IMR-90 (cell line): ENCODE data around the gene ARID5A. TPM values are rescaled to one million over a fixed set of nuclear protein-coding genes. Genes with fewer than 3 reads are reported as not detected.

ENCODE experiments used
- ATAC-seq: fragments of 200-7000 bp; cut with Tn5 transposase; 2 replicates; pipeline ENCODE4 v1.9.1; 2020; ENCODE audit warnings: low read depth, mild to moderate bottlenecking, moderate library complexity
- BruUV-seq: library from RNA; stranded (reverse); fragments of 400-500 nt; replicated peaks from 2 replicates; lab custom pipeline; 2021; lab: Mats Ljungman, UMichigan
- CTCF ChIA-PET: fragments of 300-600 bp; formaldehyde crosslinking; extraction: SDS; loops from one replicate; lab custom pipeline; 2021; ENCODE audit warnings: antibody characterized with exemption; lab: Yijun Ruan, JAX
- POLR2A ChIA-PET: fragments of 300-600 bp; sonication (Branson Sonifier 250); formaldehyde crosslinking; loops from one replicate; lab custom pipeline; 2022; ENCODE audit warnings: antibody characterized with exemption; ENCODE audit not compliant: unreplicated experiment; lab: Charles Lee
- DNase-seq: peaks from one replicate; pipeline ENCODE4 v3.0.0; 2013
- H2AFZ ChIP-seq: replicated peaks from 2 replicates; pipeline ENCODE3; 2013; ENCODE audit warnings: low read length, mild to moderate bottlenecking; ENCODE audit not compliant: poor library complexity
- H2AK5ac ChIP-seq: 2 replicates; pipeline ENCODE4 v1.6.1; 2013; ENCODE audit warnings: low read depth, low read length, inconsistent platforms
- H2AK9ac ChIP-seq: replicated peaks from 2 replicates; pipeline ENCODE3; 2013; ENCODE audit warnings: mild to moderate bottlenecking, low read depth, low read length, moderate library complexity; ENCODE audit not compliant: poor library complexity
- H2BK120ac ChIP-seq: 2 replicates; pipeline ENCODE4 v1.6.1; 2013; ENCODE audit warnings: low read depth, low read length, inconsistent platforms
- H2BK15ac ChIP-seq: 3 replicates; pipeline ENCODE4 v1.6.1; 2013; ENCODE audit warnings: low read depth, low read length, inconsistent platforms
- H2BK20ac ChIP-seq: 2 replicates; pipeline ENCODE4 v1.6.1; 2013; ENCODE audit warnings: low read depth, mild to moderate bottlenecking, inconsistent platforms, low read length, moderate library complexity
- H2BK5ac ChIP-seq: 2 replicates; pipeline ENCODE4 v1.6.1; 2013; ENCODE audit warnings: mild to moderate bottlenecking, low read depth, low read length, inconsistent platforms; ENCODE audit not compliant: poor library complexity, severe bottlenecking
- H3K14ac ChIP-seq: replicated peaks from 2 replicates; pipeline ENCODE4 v1.6.1; 2013; ENCODE audit warnings: low read depth, low read length, inconsistent platforms
- H3K18ac ChIP-seq: 2 replicates; pipeline ENCODE4 v1.6.1; 2013; ENCODE audit warnings: low read depth, low read length, control low read depth
- H3K23ac ChIP-seq: 2 replicates; pipeline ENCODE4 v1.6.1; 2013; ENCODE audit warnings: low read depth, low read length, inconsistent platforms
- H3K27ac ChIP-seq: 2 replicates; pipeline ENCODE4 v1.5.1; 2013; ENCODE audit warnings: mild to moderate bottlenecking, control low read depth, low read length; ENCODE audit not compliant: insufficient read depth
- H3K27me3 ChIP-seq: 2 replicates; pipeline ENCODE4 v1.6.1; 2013; ENCODE audit warnings: low read length; ENCODE audit not compliant: control insufficient read depth, insufficient read depth
- H3K36me3 ChIP-seq: 2 replicates; pipeline ENCODE4 v1.6.1; 2013; ENCODE audit warnings: low read length, mixed read lengths; ENCODE audit not compliant: control insufficient read depth, insufficient read depth
- H3K4ac ChIP-seq: 2 replicates; pipeline ENCODE4 v1.6.1; 2013; ENCODE audit warnings: low read depth, low read length, inconsistent platforms
- H3K4me1 ChIP-seq: 2 replicates; pipeline ENCODE4 v1.6.1; 2013; ENCODE audit warnings: low read length, mixed read lengths; ENCODE audit not compliant: control insufficient read depth, insufficient read depth
- H3K4me2 ChIP-seq: 2 replicates; pipeline ENCODE4 v1.6.1; 2013; ENCODE audit warnings: low read depth, mild to moderate bottlenecking, control low read depth, low read length, moderate library complexity
- H3K4me3 ChIP-seq: 2 replicates; pipeline ENCODE4 v1.5.1; 2013; ENCODE audit warnings: low read depth, mild to moderate bottlenecking, control low read depth, low read length, moderate library complexity; ENCODE audit not compliant: insufficient read depth
- H3K56ac ChIP-seq: 2 replicates; pipeline ENCODE4 v1.6.1; 2013; ENCODE audit warnings: low read length, inconsistent platforms; ENCODE audit not compliant: insufficient read depth; ENCODE audit errors: extremely low read depth
- H3K79me1 ChIP-seq, 2 experiments: 2 replicates each; pipeline ENCODE4 v1.6.1; 2013; ENCODE audit warnings: low read length in 2 of 2, inconsistent platforms in 1 of 2, low read depth in 1 of 2
- H3K9ac ChIP-seq: 2 replicates; pipeline ENCODE4 v1.6.1; 2013; ENCODE audit warnings: low read depth, low read length, control low read depth
- H3K9me1 ChIP-seq: 2 replicates; pipeline ENCODE4 v1.6.1; 2013; ENCODE audit warnings: low read length, inconsistent platforms; ENCODE audit not compliant: insufficient read depth
- H3K9me3 ChIP-seq: 2 replicates; pipeline ENCODE4 v1.6.1; 2013; ENCODE audit warnings: low read length; ENCODE audit not compliant: control insufficient read depth, insufficient read depth
- H4K20me1 ChIP-seq: 2 replicates; pipeline ENCODE4 v1.6.1; 2013; ENCODE audit warnings: low read length, inconsistent platforms; ENCODE audit not compliant: insufficient read depth
- H4K5ac ChIP-seq: 2 replicates; pipeline ENCODE4 v1.6.1; 2013; ENCODE audit warnings: mild to moderate bottlenecking, low read depth, low read length, control low read depth
- H4K8ac ChIP-seq, 2 experiments: 2 replicates each; pipeline ENCODE4 v1.6.1; 2013; ENCODE audit warnings: low read depth in 2 of 2, low read length in 2 of 2, control low read depth in 1 of 2, inconsistent platforms in 1 of 2
- H4K91ac ChIP-seq: 2 replicates; pipeline ENCODE4 v1.6.1; 2013; ENCODE audit warnings: low read depth, low read length, inconsistent platforms; ENCODE audit not compliant: insufficient read depth
- CEBPB ChIP-seq: IDR thresholded peaks from 2 replicates; pipeline ENCODE4 v1.6.1; 2012; ENCODE audit warnings: low read depth, low read length, improper control_type of control experiment
- FOS ChIP-seq: fragments of 150-350 bp; IDR thresholded peaks from 2 replicates; pipeline ENCODE4 v1.6.1; 2016; ENCODE audit warnings: low read depth, low read length
- MAFK ChIP-seq: IDR thresholded peaks from 2 replicates; pipeline ENCODE4 v1.6.1; 2012; ENCODE audit warnings: low read depth, low read length, improper control_type of control experiment
- MAZ ChIP-seq: IDR thresholded peaks from 2 replicates; pipeline ENCODE4 v1.6.1; 2012; ENCODE audit warnings: low read depth, mild to moderate bottlenecking, low read length, improper control_type of control experiment, moderate library complexity, borderline replicate concordance
- MXI1 ChIP-seq: IDR thresholded peaks from 2 replicates; pipeline ENCODE4 v1.6.1; 2012; ENCODE audit warnings: low read depth, mild to moderate bottlenecking, low read length, moderate library complexity, borderline replicate concordance
- NFE2L2 ChIP-seq: fragments of 150-350 bp; IDR thresholded peaks from 2 replicates; pipeline ENCODE4 v1.6.1; 2016; ENCODE audit warnings: low read depth, mild to moderate bottlenecking, low read length
- POLR2A ChIP-seq: IDR thresholded peaks from 2 replicates; pipeline ENCODE4 v1.6.1; 2012; ENCODE audit warnings: mild to moderate bottlenecking, low read depth, low read length
- RAD21 ChIP-seq: IDR thresholded peaks from 2 replicates; pipeline ENCODE4 v1.6.1; 2012; ENCODE audit warnings: low read length, improper control_type of control experiment
- RCOR1 ChIP-seq: IDR thresholded peaks from 2 replicates; pipeline ENCODE4 v1.6.1; 2012; ENCODE audit warnings: mild to moderate bottlenecking, low read length, improper control_type of control experiment; ENCODE audit not compliant: insufficient replicate concordance
- RFX5 ChIP-seq: IDR thresholded peaks from 2 replicates; pipeline ENCODE4 v1.8.0; 2012; ENCODE audit warnings: low read depth, mild to moderate bottlenecking, low read length, moderate library complexity
- SMC3 ChIP-seq: fragments of 150-350 bp; IDR thresholded peaks from 2 replicates; pipeline ENCODE4 v1.6.1; 2016; ENCODE audit warnings: low read depth, mild to moderate bottlenecking, antibody characterized with exemption, low read length, moderate library complexity
- USF2 ChIP-seq: fragments of 150-350 bp; IDR thresholded peaks from 2 replicates; pipeline ENCODE4 v1.6.1; 2017; ENCODE audit warnings: mild to moderate bottlenecking, antibody characterized with exemption, low read length, low read depth
- WGBS, 2 experiments: methylation state at CpG; one replicate each; pipeline versions ENCODE4 v1.1.5 to v1.1.7; 2013; ENCODE audit warnings: missing lambda C conversion rate in 2 of 2; ENCODE audit not compliant: insufficient read length in 1 of 2; ENCODE audit errors: extremely low coverage in 2 of 2; 5-methylcytosine and 5-hydroxymethylcytosine counted together
- dilution Hi-C: fragments of 300-500 bp; cut with HindIII; formaldehyde crosslinking; loops from one replicate; pipeline ENCODE4 v1.14.3; 2018; ENCODE audit warnings: low sequenced_read_pairs; ENCODE audit not compliant: unreplicated experiment
- in situ Hi-C: fragments of 300-500 bp; cut with MboI; formaldehyde crosslinking; loops from 3 replicates; pipeline ENCODE4 v1.14.3; 2019; ENCODE audit warnings: low sequenced_read_pairs, inconsistent platforms, mixed read lengths
- intact Hi-C: fragments of 100-400 bp; cut with micrococcal nuclease; formaldehyde crosslinking; loops from 2 replicates; pipeline ENCODE4 v1.10.0; 2022
- polyA plus RNA-seq, 3 experiments: library from polyadenylated mRNA; depleted of rRNA; stranded (reverse); fragments of >200 nt; gene quantifications; 2 replicates each; pipeline ENCODE4 v1.2.3, GENCODE V29; 2012; ENCODE audit warnings: low replicate concordance in 1 of 3
- total RNA-seq: library from RNA; depleted of rRNA; stranded (reverse); fragments of >200 nt; gene quantifications from 2 replicates; pipeline ENCODE4 v1.2.3, GENCODE V29; 2012
- TF ChIP-seq, protein P1 (sequence below): fragments of 150-350 bp; IDR thresholded peaks from 2 replicates; pipeline ENCODE4 v1.6.1; 2016; ENCODE audit warnings: low read depth, mild to moderate bottlenecking, low read length, moderate library complexity, borderline replicate concordance
- TF ChIP-seq, protein P2 (sequence below): conservative IDR thresholded peaks from 2 replicates; pipeline ENCODE4 v1.5.1; 2012; ENCODE audit warnings: mild to moderate bottlenecking, low read depth, low read length, improper control_type of control experiment

ARID5A gene
- total and polyA plus RNA-seq, 2 of the 4 experiments (the other 2 are of a cell fraction) = 2.3 to 6.7 TPM

- H2BK5ac ChIP-seq = no peak overlapping the region
- TF ChIP-seq MXI1 = no peak
- TF ChIP-seq RAD21 = no peak
- TF ChIP-seq USF2 = no peak
- TF ChIP-seq RFX5 = no peak
- TF ChIP-seq FOS = no peak
- TF ChIP-seq SMC3 = no peak
- TF ChIP-seq RCOR1 = no peak
- no peak for TF ChIP-seq POLR2A
- TF ChIP-seq CEBPB = no peak
- TF ChIP-seq MAZ = no peak
- no peak for TF ChIP-seq NFE2L2
- TF ChIP-seq, protein P1, sequence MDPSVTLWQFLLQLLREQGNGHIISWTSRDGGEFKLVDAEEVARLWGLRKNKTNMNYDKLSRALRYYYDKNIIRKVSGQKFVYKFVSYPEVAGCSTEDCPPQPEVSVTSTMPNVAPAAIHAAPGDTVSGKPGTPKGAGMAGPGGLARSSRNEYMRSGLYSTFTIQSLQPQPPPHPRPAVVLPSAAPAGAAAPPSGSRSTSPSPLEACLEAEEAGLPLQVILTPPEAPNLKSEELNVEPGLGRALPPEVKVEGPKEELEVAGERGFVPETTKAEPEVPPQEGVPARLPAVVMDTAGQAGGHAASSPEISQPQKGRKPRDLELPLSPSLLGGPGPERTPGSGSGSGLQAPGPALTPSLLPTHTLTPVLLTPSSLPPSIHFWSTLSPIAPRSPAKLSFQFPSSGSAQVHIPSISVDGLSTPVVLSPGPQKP = no peak
- no peak for TF ChIP-seq MAFK
- TF ChIP-seq, protein P2, sequence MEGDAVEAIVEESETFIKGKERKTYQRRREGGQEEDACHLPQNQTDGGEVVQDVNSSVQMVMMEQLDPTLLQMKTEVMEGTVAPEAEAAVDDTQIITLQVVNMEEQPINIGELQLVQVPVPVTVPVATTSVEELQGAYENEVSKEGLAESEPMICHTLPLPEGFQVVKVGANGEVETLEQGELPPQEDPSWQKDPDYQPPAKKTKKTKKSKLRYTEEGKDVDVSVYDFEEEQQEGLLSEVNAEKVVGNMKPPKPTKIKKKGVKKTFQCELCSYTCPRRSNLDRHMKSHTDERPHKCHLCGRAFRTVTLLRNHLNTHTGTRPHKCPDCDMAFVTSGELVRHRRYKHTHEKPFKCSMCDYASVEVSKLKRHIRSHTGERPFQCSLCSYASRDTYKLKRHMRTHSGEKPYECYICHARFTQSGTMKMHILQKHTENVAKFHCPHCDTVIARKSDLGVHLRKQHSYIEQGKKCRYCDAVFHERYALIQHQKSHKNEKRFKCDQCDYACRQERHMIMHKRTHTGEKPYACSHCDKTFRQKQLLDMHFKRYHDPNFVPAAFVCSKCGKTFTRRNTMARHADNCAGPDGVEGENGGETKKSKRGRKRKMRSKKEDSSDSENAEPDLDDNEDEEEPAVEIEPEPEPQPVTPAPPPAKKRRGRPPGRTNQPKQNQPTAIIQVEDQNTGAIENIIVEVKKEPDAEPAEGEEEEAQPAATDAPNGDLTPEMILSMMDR = no peak
These were observed 14.0 kb upstream of the ARID5A start for GRCh38 chr2:96522304-96523203.

More at GRCh38 chr2:96522304-96523203, 14.0 kb upstream of the ARID5A start:
- Histone ChIP-seq H4K20me1 (no peaks in the 10 kb centered on the region), H2BK15ac (no peak overlapping the region), H4K8ac (no peak overlapping the region), H3K79me1 (no peaks in the 10 kb centered on the region), H3K4me3 (no peak overlapping the region), H3K27me3 (peaks cover 31% of the 10 kb centered on the region), H4K91ac (no peak overlapping the region), H3K4me1 (peaks cover 2% of the 10 kb centered on the region; the same call in 1 of the 2 replicates), H2AK9ac (no peak overlapping the region), H4K5ac (no peak overlapping the region), H2AFZ (no peak overlapping the region), H2BK20ac (no peak overlapping the region), H3K23ac (no peak overlapping the region; the same call in 1 of the 2 replicates), H2AK5ac (no peak overlapping the region), H3K36me3 (no peaks in the 10 kb centered on the region), H3K14ac (no peak overlapping the region), H3K9me3 (no peaks in the 10 kb centered on the region), H3K27ac (no peak overlapping the region), H3K9ac (no peak overlapping the region), H3K56ac (no peak overlapping the region), H3K4me2 (no peak overlapping the region), H2BK120ac (no peak overlapping the region), H3K4ac (no peak overlapping the region), H3K9me1 (no peaks in the 10 kb centered on the region; the same call in 1 of the 2 replicates), H3K18ac (no peak overlapping the region)
- in situ Hi-C loops (loop anchor here (25.0 kb wide), 1 partner anchor 510 kb away; no protein-coding TSS in a partner anchor), intact Hi-C loops (no loop called here), dilution Hi-C loops (no loop called here)
- CTCF ChIA-PET = interaction anchor here (0.6 kb wide), 1 partner anchor 8 kb away, joined by 4 read pairs; no protein-coding TSS in a partner anchor
- DNase-seq = no peak
- no TSS peak for BruUV-seq
- POLR2A ChIA-PET = no interaction called here
- no peak for ATAC-seq
- WGBS, 2 experiments = no CpG with 5 or more reads among the region's 9 CpGs
